HUES48 (cell line): ENCODE measurements around the gene PLA1A.

Experiments used
- H3K27ac ChIP-seq: one replicate; pipeline ENCODE4 v1.7.0; 2013; ENCODE audit warnings: low read depth, low read length, inconsistent platforms
- H3K27me3 ChIP-seq: 2 replicates; pipeline ENCODE4 v1.6.1; 2013; ENCODE audit warnings: mild to moderate bottlenecking, low read length; ENCODE audit not compliant: control insufficient read depth, insufficient read depth
- H3K36me3 ChIP-seq: 2 replicates; pipeline ENCODE4 v1.6.1; 2013; ENCODE audit warnings: low read length; ENCODE audit not compliant: control insufficient read depth, insufficient read depth
- H3K4me1 ChIP-seq: 2 replicates; pipeline ENCODE4 v1.6.1; 2013; ENCODE audit warnings: mild to moderate bottlenecking, low read length; ENCODE audit not compliant: control insufficient read depth, insufficient read depth
- H3K4me3 ChIP-seq: 2 replicates; pipeline ENCODE4 v1.5.1; 2013; ENCODE audit warnings: mild to moderate bottlenecking, low read depth, low read length
- H3K9ac ChIP-seq: 2 replicates; pipeline ENCODE4 v1.6.1; 2013; ENCODE audit warnings: mild to moderate bottlenecking, low read depth, low read length, moderate library complexity
- H3K9me3 ChIP-seq: 2 replicates; pipeline ENCODE4 v1.6.1; 2013; ENCODE audit warnings: low read length; ENCODE audit not compliant: control insufficient read depth, insufficient read depth

PLA1A gene

GRCh38 chr3:119595639-119596334 is 1.9 kb upstream of the PLA1A start:
- Histone ChIP-seq H3K9me3 (no peaks in the 10 kb centered on the region), H3K27me3 (no peaks in the 10 kb centered on the region), H3K9ac (no peak overlapping the region), H3K27ac (no peak overlapping the region), H3K4me3 (no peak overlapping the region), H3K36me3 (no peaks in the 10 kb centered on the region), H3K4me1 (no peaks in the 10 kb centered on the region)

GRCh38 chr3:119596398-119596797 is 1.3 kb upstream of the PLA1A start:
- Histone ChIP-seq H3K9me3 (no peaks in the 10 kb centered on the region), H3K4me1 (no peaks in the 10 kb centered on the region), H3K9ac (no peak overlapping the region), H3K27ac (no peak overlapping the region), H3K27me3 (no peaks in the 10 kb centered on the region), H3K4me3 (no peak overlapping the region), H3K36me3 (no peaks in the 10 kb centered on the region)

GRCh38 chr3:119598410-119599098 is 869 bp downstream of the PLA1A start:
- Histone ChIP-seq H3K9me3 (no peaks in the 10 kb centered on the region), H3K9ac (no peak overlapping the region), H3K27ac (no peak overlapping the region), H3K36me3 (no peaks in the 10 kb centered on the region), H3K4me1 (no peaks in the 10 kb centered on the region), H3K27me3 (no peaks in the 10 kb centered on the region), H3K4me3 (no peak overlapping the region)

GRCh38 chr3:119599558-119600174 is 2.0 kb downstream of the PLA1A start:
- Histone ChIP-seq H3K9ac (no peak overlapping the region), H3K27ac (no peak overlapping the region), H3K4me3 (no peak overlapping the region), H3K27me3 (no peaks in the 10 kb centered on the region), H3K9me3 (no peaks in the 10 kb centered on the region), H3K4me1 (no peaks in the 10 kb centered on the region), H3K36me3 (no peaks in the 10 kb centered on the region)

- no peak overlapping the region for H3K27ac ChIP-seq
- no peaks in the 10 kb centered on the region for H3K4me1 ChIP-seq
- no peak overlapping the region for H3K9ac ChIP-seq
- no peaks in the 10 kb centered on the region for H3K36me3 ChIP-seq
- no peak overlapping the region for H3K4me3 ChIP-seq
- H3K27me3 ChIP-seq: no peaks in the 10 kb centered on the region
- no peaks in the 10 kb centered on the region for H3K9me3 ChIP-seq
These were observed 3.0 kb downstream of the PLA1A start for GRCh38 chr3:119600732-119601131.

- Histone ChIP-seq H3K27me3 (no peaks in the 10 kb centered on the region), H3K9me3 (no peaks in the 10 kb centered on the region), H3K4me3 (no peak overlapping the region), H3K36me3 (no peaks in the 10 kb centered on the region), H3K9ac (no peak overlapping the region), H3K4me1 (no peaks in the 10 kb centered on the region), H3K27ac (no peak overlapping the region)
These were observed 3.5 kb downstream of the PLA1A start for GRCh38 chr3:119601154-119601553.

- Histone ChIP-seq H3K36me3 (no peaks in the 10 kb centered on the region), H3K27me3 (no peaks in the 10 kb centered on the region), H3K9me3 (no peaks in the 10 kb centered on the region), H3K9ac (no peak overlapping the region), H3K27ac (no peak overlapping the region), H3K4me1 (no peaks in the 10 kb centered on the region), H3K4me3 (no peak overlapping the region)
These were observed 5.0 kb downstream of the PLA1A start for GRCh38 chr3:119602676-119603075.

- Histone ChIP-seq H3K27ac (no peak overlapping the region), H3K4me3 (no peak overlapping the region), H3K27me3 (no peaks in the 10 kb centered on the region), H3K9ac (no peak overlapping the region), H3K9me3 (no peaks in the 10 kb centered on the region), H3K36me3 (no peaks in the 10 kb centered on the region), H3K4me1 (no peaks in the 10 kb centered on the region)
These were observed 7.2 kb downstream of the PLA1A start for GRCh38 chr3:119604878-119605277.

GRCh38 chr3:119608405-119609000 is 10.8 kb downstream of the PLA1A start:
- H3K4me1 ChIP-seq: no peaks in the 10 kb centered on the region
- H3K9me3 ChIP-seq: no peaks in the 10 kb centered on the region
- H3K36me3 ChIP-seq: no peaks in the 10 kb centered on the region
- H3K9ac ChIP-seq: no peak overlapping the region
- H3K4me3 ChIP-seq: no peak overlapping the region
- H3K27me3 ChIP-seq: no peaks in the 10 kb centered on the region
- H3K27ac ChIP-seq: no peak overlapping the region

- no peaks in the 10 kb centered on the region for H3K9me3 ChIP-seq
- H3K4me3 ChIP-seq: no peak overlapping the region
- H3K27ac ChIP-seq: no peak overlapping the region
- no peaks in the 10 kb centered on the region for H3K4me1 ChIP-seq
- H3K27me3 ChIP-seq: no peaks in the 10 kb centered on the region
- H3K9ac ChIP-seq: no peak overlapping the region
- no peaks in the 10 kb centered on the region for H3K36me3 ChIP-seq
These were observed 11.6 kb downstream of the PLA1A start for GRCh38 chr3:119609301-119609700.

GRCh38 chr3:119611664-119612063 is 14.0 kb downstream of the PLA1A start:
- no peaks in the 10 kb centered on the region for H3K4me1 ChIP-seq
- no peaks in the 10 kb centered on the region for H3K27me3 ChIP-seq
- no peaks in the 10 kb centered on the region for H3K36me3 ChIP-seq
- H3K27ac ChIP-seq: no peak overlapping the region
- no peaks in the 10 kb centered on the region for H3K9me3 ChIP-seq
- H3K9ac ChIP-seq: no peak overlapping the region
- no peak overlapping the region for H3K4me3 ChIP-seq
